GM23338 (cell line): ENCODE measurements around the gene MTURN. TPM values are rescaled to one million over a fixed set of nuclear protein-coding genes. Genes with fewer than 3 reads are reported as not detected.

ENCODE experiments used
- ATAC-seq: fragments of 200-7000 bp; cut with Tn5 transposase; 3 replicates; pipeline ENCODE4 v1.9.1; 2020
- DNase-seq: peaks from one replicate; pipeline ENCODE4 v3.0.0-alpha.2; 2015; ENCODE audit warnings: low spot score
- H2AFZ ChIP-seq: fragments of 200-600 bp; sonication (generic); 2 replicates; pipeline ENCODE4 v1.8.0; 2016; ENCODE audit warnings: antibody characterized with exemption, mild to moderate bottlenecking, moderate library complexity
- H3F3A ChIP-seq: fragments of 200-600 bp; sonication (generic); replicated peaks from 2 replicates; pipeline ENCODE4 v1.8.0; 2017; ENCODE audit warnings: antibody characterized with exemption, mixed run types, low read depth
- H3K27ac ChIP-seq: fragments of 200-600 bp; sonication (generic); 2 replicates; pipeline ENCODE4 v1.6.1; 2016; ENCODE audit warnings: low read depth
- H3K27me3 ChIP-seq: fragments of 200-600 bp; sonication (generic); 2 replicates; pipeline ENCODE4 v1.8.0; 2016; ENCODE audit warnings: mild to moderate bottlenecking, mixed run types, moderate library complexity; ENCODE audit not compliant: insufficient read depth
- H3K36me3 ChIP-seq: fragments of 200-600 bp; sonication (generic); 2 replicates; pipeline ENCODE4 v1.8.0; 2016; ENCODE audit warnings: mild to moderate bottlenecking; ENCODE audit not compliant: insufficient read depth
- H3K4me1 ChIP-seq: fragments of 200-600 bp; sonication (generic); 2 replicates; pipeline ENCODE4 v1.8.0; 2016; ENCODE audit warnings: mild to moderate bottlenecking, moderate library complexity; ENCODE audit not compliant: insufficient read depth
- H3K4me2 ChIP-seq: fragments of 200-600 bp; sonication (generic); 2 replicates; pipeline ENCODE4 v1.7.1; 2017; ENCODE audit warnings: mixed run types
- H3K4me3 ChIP-seq: fragments of 200-600 bp; sonication (generic); 2 replicates; pipeline ENCODE4 v1.6.1; 2016; ENCODE audit warnings: mixed run types
- H3K79me2 ChIP-seq: fragments of 200-600 bp; sonication (generic); replicated peaks from 2 replicates; pipeline ENCODE4 v1.8.0; 2017; ENCODE audit warnings: mild to moderate bottlenecking; ENCODE audit not compliant: insufficient read depth
- H3K9me2 ChIP-seq: fragments of 200-600 bp; sonication (generic); 2 replicates; pipeline ENCODE4 v1.8.0; 2017; ENCODE audit not compliant: insufficient read depth
- H4K20me1 ChIP-seq: fragments of 200-600 bp; sonication (generic); replicated peaks from 2 replicates; pipeline ENCODE4 v1.8.0; 2017; ENCODE audit warnings: mild to moderate bottlenecking; ENCODE audit not compliant: insufficient read depth
- H3K27ac Mint-ChIP-seq: 2 replicates; pipeline ENCODE4 v1.8.0; 2020; ENCODE audit warnings: inconsistent platforms, mild to moderate bottlenecking, moderate library complexity, mixed read lengths
- H3K27me3 Mint-ChIP-seq: 3 replicates; pipeline ENCODE4 v1.8.0; 2022; ENCODE audit warnings: low read depth, mild to moderate bottlenecking, moderate library complexity, mixed read lengths, inconsistent platforms; ENCODE audit not compliant: insufficient read depth, poor library complexity
- H3K36me3 Mint-ChIP-seq: 3 replicates; pipeline ENCODE4 v1.8.0; 2021; ENCODE audit warnings: low read depth, mild to moderate bottlenecking, inconsistent platforms, moderate library complexity, mixed read lengths
- H3K4me1 Mint-ChIP-seq: 3 replicates; pipeline ENCODE4 v1.8.0; 2020; ENCODE audit warnings: mild to moderate bottlenecking, inconsistent platforms, mixed read lengths
- H3K4me3 Mint-ChIP-seq: 3 replicates; pipeline ENCODE4 v1.8.0; 2021; ENCODE audit warnings: moderate library complexity, mild to moderate bottlenecking, inconsistent platforms, mixed read lengths
- H3K9me3 Mint-ChIP-seq: 3 replicates; pipeline ENCODE4 v1.8.0; 2020; ENCODE audit warnings: moderate library complexity, mild to moderate bottlenecking, inconsistent platforms, mixed read lengths
- CREB1 ChIP-seq: fragments of 250-450 bp; sonication (Bioruptor Pico); IDR thresholded peaks from 2 replicates; pipeline ENCODE4 v1.5.0; 2020; ENCODE audit warnings: low read depth, mild to moderate bottlenecking, moderate library complexity
- EZH2phosphoT487 ChIP-seq: fragments of 200-600 bp; sonication (generic); IDR thresholded peaks from one replicate; pipeline ENCODE4 v1.8.1; 2018; ENCODE audit warnings: antibody characterized with exemption; ENCODE audit not compliant: unreplicated experiment
- JUNB ChIP-seq: IDR thresholded peaks from one replicate; pipeline ENCODE4 v1.6.1; 2016; ENCODE audit warnings: antibody characterized with exemption; ENCODE audit not compliant: unreplicated experiment
- NANOG ChIP-seq: IDR thresholded peaks from 2 replicates; pipeline ENCODE4 v1.6.1; 2016; ENCODE audit warnings: antibody characterized with exemption, borderline replicate concordance
- ZNF114 ChIP-seq: fragments of 250-450 bp; sonication (Bioruptor Pico); IDR thresholded peaks from 2 replicates; pipeline ENCODE4 v1.5.0; 2020; ENCODE audit warnings: mild to moderate bottlenecking, moderate library complexity
- ZNF331 ChIP-seq: fragments of 250-450 bp; sonication (Bioruptor Pico); IDR thresholded peaks from 2 replicates; pipeline ENCODE4 v1.5.0; 2020; ENCODE audit warnings: low read depth, mild to moderate bottlenecking, moderate library complexity
- ZNF462 ChIP-seq: fragments of 250-450 bp; sonication (Bioruptor Pico); IDR thresholded peaks from 2 replicates; pipeline ENCODE4 v1.5.0; 2020; ENCODE audit warnings: mild to moderate bottlenecking, moderate library complexity
- polyA plus RNA-seq: library from polyadenylated mRNA; unstranded; fragments of >200 nt; fragmentation: Nextera tagmentation; extraction: Ambion mirVana; gene quantifications from 2 replicates; pipeline ENCODE4 v1.2.1, GENCODE V29; 2016
- total RNA-seq: library from RNA; depleted of rRNA; stranded (reverse); fragments of >200 nt; shearing (Covaris generic); gene quantifications from 2 replicates; pipeline ENCODE4 v1.2.3, GENCODE V29; 2014
- TF ChIP-seq, protein P1 (sequence below): IDR thresholded peaks from one replicate; pipeline ENCODE4 v1.6.1; 2018; ENCODE audit warnings: antibody characterized with exemption; ENCODE audit not compliant: unreplicated experiment
- TF ChIP-seq, protein P2 (sequence below): IDR thresholded peaks from 2 replicates; pipeline ENCODE4 v1.6.1; 2016; ENCODE audit warnings: antibody characterized with exemption

MTURN gene
- total and polyA plus RNA-seq, 2 experiments from 2014 or later = 3.1 to 8.7 TPM

- Mint-ChIP-seq H3K4me1 (peaks cover 68% of the 10 kb centered on the region), H3K4me3 (no peak overlapping the region)
Observed at GRCh38 chr7:30163231-30163894, 28.6 kb downstream of the MTURN start.

GRCh38 chr7:30164567-30164966 is 29.8 kb downstream of the MTURN start:
- Mint-ChIP-seq H3K9me3 (no peaks in the 10 kb centered on the region), H3K4me1 (peaks cover 69% of the 10 kb centered on the region), H3K27ac (no peak overlapping the region), H3K4me3 (no peak overlapping the region), H3K36me3 (no peaks in the 10 kb centered on the region), H3K27me3 (peaks cover 20% of the 10 kb centered on the region)
- Histone ChIP-seq H3K36me3 (no peaks in the 10 kb centered on the region), H3K27me3 (0 out of 2 replicates have a peak, but pooled peaks cover 9% of the 10 kb centered on the region), H3K4me3 (no peak overlapping the region), H3K27ac (no peak overlapping the region), H3K4me2 (no peak overlapping the region), H3F3A (no peaks in the 10 kb centered on the region), H4K20me1 (no peaks in the 10 kb centered on the region), H3K9me2 (no peaks in the 10 kb centered on the region), H2AFZ (no peak overlapping the region), H3K4me1 (peaks cover 40% of the 10 kb centered on the region), H3K79me2 (no peaks in the 10 kb centered on the region)
- DNase-seq (peak; percentile 87), ATAC-seq (peak; percentile 23)
- no peak for TF ChIP-seq ZNF114 (CRISPR knock-in tag)
- TF ChIP-seq NANOG = no peak
- no peak for TF ChIP-seq ZNF331 (CRISPR knock-in tag)
- TF ChIP-seq EZH2phosphoT487 = no peak
- TF ChIP-seq ZNF462 (CRISPR knock-in tag) = 0 out of 2 replicates have a peak, but pooled peaks have one; percentile 52
- TF ChIP-seq, protein P1, sequence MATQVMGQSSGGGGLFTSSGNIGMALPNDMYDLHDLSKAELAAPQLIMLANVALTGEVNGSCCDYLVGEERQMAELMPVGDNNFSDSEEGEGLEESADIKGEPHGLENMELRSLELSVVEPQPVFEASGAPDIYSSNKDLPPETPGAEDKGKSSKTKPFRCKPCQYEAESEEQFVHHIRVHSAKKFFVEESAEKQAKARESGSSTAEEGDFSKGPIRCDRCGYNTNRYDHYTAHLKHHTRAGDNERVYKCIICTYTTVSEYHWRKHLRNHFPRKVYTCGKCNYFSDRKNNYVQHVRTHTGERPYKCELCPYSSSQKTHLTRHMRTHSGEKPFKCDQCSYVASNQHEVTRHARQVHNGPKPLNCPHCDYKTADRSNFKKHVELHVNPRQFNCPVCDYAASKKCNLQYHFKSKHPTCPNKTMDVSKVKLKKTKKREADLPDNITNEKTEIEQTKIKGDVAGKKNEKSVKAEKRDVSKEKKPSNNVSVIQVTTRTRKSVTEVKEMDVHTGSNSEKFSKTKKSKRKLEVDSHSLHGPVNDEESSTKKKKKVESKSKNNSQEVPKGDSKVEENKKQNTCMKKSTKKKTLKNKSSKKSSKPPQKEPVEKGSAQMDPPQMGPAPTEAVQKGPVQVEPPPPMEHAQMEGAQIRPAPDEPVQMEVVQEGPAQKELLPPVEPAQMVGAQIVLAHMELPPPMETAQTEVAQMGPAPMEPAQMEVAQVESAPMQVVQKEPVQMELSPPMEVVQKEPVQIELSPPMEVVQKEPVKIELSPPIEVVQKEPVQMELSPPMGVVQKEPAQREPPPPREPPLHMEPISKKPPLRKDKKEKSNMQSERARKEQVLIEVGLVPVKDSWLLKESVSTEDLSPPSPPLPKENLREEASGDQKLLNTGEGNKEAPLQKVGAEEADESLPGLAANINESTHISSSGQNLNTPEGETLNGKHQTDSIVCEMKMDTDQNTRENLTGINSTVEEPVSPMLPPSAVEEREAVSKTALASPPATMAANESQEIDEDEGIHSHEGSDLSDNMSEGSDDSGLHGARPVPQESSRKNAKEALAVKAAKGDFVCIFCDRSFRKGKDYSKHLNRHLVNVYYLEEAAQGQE = no peak
- TF ChIP-seq, protein P2, sequence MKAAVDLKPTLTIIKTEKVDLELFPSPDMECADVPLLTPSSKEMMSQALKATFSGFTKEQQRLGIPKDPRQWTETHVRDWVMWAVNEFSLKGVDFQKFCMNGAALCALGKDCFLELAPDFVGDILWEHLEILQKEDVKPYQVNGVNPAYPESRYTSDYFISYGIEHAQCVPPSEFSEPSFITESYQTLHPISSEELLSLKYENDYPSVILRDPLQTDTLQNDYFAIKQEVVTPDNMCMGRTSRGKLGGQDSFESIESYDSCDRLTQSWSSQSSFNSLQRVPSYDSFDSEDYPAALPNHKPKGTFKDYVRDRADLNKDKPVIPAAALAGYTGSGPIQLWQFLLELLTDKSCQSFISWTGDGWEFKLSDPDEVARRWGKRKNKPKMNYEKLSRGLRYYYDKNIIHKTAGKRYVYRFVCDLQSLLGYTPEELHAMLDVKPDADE = no peak

More at GRCh38 chr7:30163231-30163894, 28.6 kb downstream of the MTURN start:
- ATAC-seq (no peak), DNase-seq (no peak)
- Histone ChIP-seq H4K20me1 (no peaks in the 10 kb centered on the region), H2AFZ (no peak overlapping the region), H3F3A (no peaks in the 10 kb centered on the region), H3K79me2 (no peaks in the 10 kb centered on the region), H3K27ac (no peak overlapping the region), H3K4me3 (no peak overlapping the region), H3K36me3 (no peaks in the 10 kb centered on the region), H3K27me3 (0 out of 2 replicates have a peak, but pooled peaks cover 9% of the 10 kb centered on the region), H3K9me2 (no peaks in the 10 kb centered on the region), H3K4me1 (peaks cover 38% of the 10 kb centered on the region), H3K4me2 (no peak overlapping the region)
- Mint-ChIP-seq H3K27ac (peak overlapping the region; percentile 49; the same call in 1 of the 2 replicates), H3K9me3 (no peaks in the 10 kb centered on the region), H3K27me3 (peaks cover 13% of the 10 kb centered on the region), H3K36me3 (no peaks in the 10 kb centered on the region)
- no peak for TF ChIP-seq JUNB
- no peak for TF ChIP-seq CREB1 (CRISPR knock-in tag)
- TF ChIP-seq, protein P2 = no peak
